ENCODE data around the gene GP5. TPM values are rescaled to one million over a fixed set of nuclear protein-coding genes. Genes with fewer than 3 reads are reported as not detected.

Gene GP5
- total and polyA plus RNA-seq, 2 of the 13 experiments (the other 11 are each of a cell fraction or from before 2014, with no cell fraction given): not detected

- TF ChIP-seq PRDM4 (CRISPR knock-in tag; IDR thresholded peaks at IDR 0.05; ENCODE audit: borderline replicate concordance) (no peak), ZNF746 (CRISPR knock-in tag; IDR thresholded peaks at IDR 0.05) (no peak), ATF2 (CRISPR knock-in tag; IDR thresholded peaks at IDR 0.05) (no peak), KAT7 (CRISPR knock-in tag; IDR thresholded peaks at IDR 0.05; ENCODE audit: borderline replicate concordance) (no peak), LBX2 (CRISPR knock-in tag; IDR thresholded peaks at IDR 0.05; ENCODE audit: borderline replicate concordance) (no peak), TFE3 (CRISPR knock-in tag; IDR thresholded peaks at IDR 0.05) (peak; percentile 90), ZNF75D (CRISPR knock-in tag; IDR thresholded peaks at IDR 0.05; ENCODE audit: borderline replicate concordance) (no peak), ATF6 (CRISPR knock-in tag; conservative IDR thresholded peaks at IDR 0.05) (no peak), ZNF274 (CRISPR knock-in tag; IDR thresholded peaks at IDR 0.05) (0 out of 2 replicates have a peak, but pooled peaks have one; percentile 59), ZNF549 (CRISPR knock-in tag; IDR thresholded peaks at IDR 0.05) (no peak), BRD4 (CRISPR knock-in tag; IDR thresholded peaks at IDR 0.05) (peak; percentile 47; the same call in 1 of the 2 replicates), MLXIP (CRISPR knock-in tag; IDR thresholded peaks at IDR 0.05; ENCODE audit: borderline replicate concordance) (no peak), ZSCAN31 (CRISPR knock-in tag; IDR thresholded peaks at IDR 0.05; ENCODE audit: low read depth) (no peak), ZFY (CRISPR knock-in tag; IDR thresholded peaks at IDR 0.05) (peak; percentile 97), ZNF883 (CRISPR knock-in tag; IDR thresholded peaks at IDR 0.05; ENCODE audit: not compliant biosample characterization) (no peak), PBX3 (CRISPR knock-in tag; IDR thresholded peaks at IDR 0.05; ENCODE audit: borderline replicate concordance) (no peak)
These were observed 47.9 kb downstream of the GP5 start, which contains the start of gene CPN2 (continued) for GRCh38 chr3:194351080-194351672.
